Mucosa of descending colon (tissue), 3 donors: Measurements from ENCODE around the gene CREB1. TPM values are rescaled to one million over a fixed set of nuclear protein-coding genes. Genes with fewer than 3 reads are reported as not detected.

Experiments
- ATAC-seq: fragments of 200-7000 bp; cut with Tn5 transposase; one replicate; pipeline ENCODE4 v1.9.1; 2020; ENCODE audit warnings: mild to moderate bottlenecking, moderate library complexity
- DNase-seq, 3 donors: peaks; one replicate each; pipeline ENCODE4 v3.0.0-alpha.2; 2020
- H3K36me3 ChIP-seq: fragments of 200-600 bp; one replicate; pipeline ENCODE4 v1.8.0; 2021; ENCODE audit warnings: low read depth, mild to moderate bottlenecking
- H3K4me1 ChIP-seq: fragments of 200-600 bp; one replicate; pipeline ENCODE4 v1.8.0; 2021; ENCODE audit warnings: low read depth, mild to moderate bottlenecking
- H3K4me3 ChIP-seq: fragments of 200-600 bp; one replicate; pipeline ENCODE4 v1.8.0; 2021; ENCODE audit warnings: mild to moderate bottlenecking
- H3K9me3 ChIP-seq: fragments of 200-600 bp; one replicate; pipeline ENCODE4 v1.8.0; 2021; ENCODE audit warnings: mild to moderate bottlenecking
- intact Hi-C, 2 donors: fragments of 100-400 bp; cut with DNase I in 1 of 2; cut with micrococcal nuclease in 1 of 2; formaldehyde crosslinking; loops; one replicate each; pipeline versions ENCODE4 v1.11.0 to v1.11.1; 2022; cut with DNase I, micrococcal nuclease
- total RNA-seq, 3 donors: library from RNA; stranded (reverse); fragmentation: NEBNext Ultra II Directional in 2 of 3; extraction: Animal tissue kit (Norgen Biotek cat#: 25700) in 2 of 3; gene quantifications; one replicate each; pipeline versions ENCODE4 v1.2.1 to v1.2.4, GENCODE V29; 2021 to 2023
- TF ChIP-seq, protein P1 (sequence below): fragments of 200-600 bp; IDR thresholded peaks from one replicate; pipeline ENCODE4 v1.8.0; 2022; ENCODE audit warnings: antibody characterized with exemption, mild to moderate bottlenecking
- donor health status: DM: no; HTN: no; CAD: no; lungs with moderate emphysema.
- donor health status: DM: no; HTN: no; CAD: no.
- donor health status: DM: no; HTN: yes; CAD: no.

Gene CREB1
- total RNA-seq, 3 donors from 2014 or later: 51.1 to 65.0 (median 53.3) TPM

DNA sequence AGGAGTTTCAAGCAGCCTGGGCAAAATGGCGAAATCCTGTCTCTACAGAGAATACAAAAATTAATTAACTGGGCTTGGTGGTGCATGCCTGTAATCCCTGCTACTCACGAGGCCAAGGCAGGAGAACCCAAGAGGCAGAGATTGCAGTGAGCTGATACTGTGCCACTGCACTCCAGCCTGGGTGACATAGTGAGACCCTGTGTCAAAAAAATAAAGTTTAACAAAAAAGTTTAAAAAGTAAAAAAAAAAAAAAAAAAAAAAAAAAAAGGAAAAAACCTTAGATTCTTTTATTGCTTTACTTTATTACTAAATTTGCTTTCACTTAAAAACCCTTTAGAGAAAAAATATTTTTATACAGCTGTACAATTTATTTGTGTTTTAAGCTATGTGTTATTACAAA is 10.7 kb downstream of the CREB1 start:
- DNase-seq (no peak), ATAC-seq (no peak)
- peaks cover 17% of the 10 kb centered on the region for H3K4me1 ChIP-seq
- no peaks in the 10 kb centered on the region for H3K36me3 ChIP-seq
- no peak overlapping the region for H3K4me3 ChIP-seq
- intact Hi-C loops: no loop called here
- no peaks in the 10 kb centered on the region for H3K9me3 ChIP-seq
- TF ChIP-seq, protein P1, sequence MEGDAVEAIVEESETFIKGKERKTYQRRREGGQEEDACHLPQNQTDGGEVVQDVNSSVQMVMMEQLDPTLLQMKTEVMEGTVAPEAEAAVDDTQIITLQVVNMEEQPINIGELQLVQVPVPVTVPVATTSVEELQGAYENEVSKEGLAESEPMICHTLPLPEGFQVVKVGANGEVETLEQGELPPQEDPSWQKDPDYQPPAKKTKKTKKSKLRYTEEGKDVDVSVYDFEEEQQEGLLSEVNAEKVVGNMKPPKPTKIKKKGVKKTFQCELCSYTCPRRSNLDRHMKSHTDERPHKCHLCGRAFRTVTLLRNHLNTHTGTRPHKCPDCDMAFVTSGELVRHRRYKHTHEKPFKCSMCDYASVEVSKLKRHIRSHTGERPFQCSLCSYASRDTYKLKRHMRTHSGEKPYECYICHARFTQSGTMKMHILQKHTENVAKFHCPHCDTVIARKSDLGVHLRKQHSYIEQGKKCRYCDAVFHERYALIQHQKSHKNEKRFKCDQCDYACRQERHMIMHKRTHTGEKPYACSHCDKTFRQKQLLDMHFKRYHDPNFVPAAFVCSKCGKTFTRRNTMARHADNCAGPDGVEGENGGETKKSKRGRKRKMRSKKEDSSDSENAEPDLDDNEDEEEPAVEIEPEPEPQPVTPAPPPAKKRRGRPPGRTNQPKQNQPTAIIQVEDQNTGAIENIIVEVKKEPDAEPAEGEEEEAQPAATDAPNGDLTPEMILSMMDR: no peak

DNA sequence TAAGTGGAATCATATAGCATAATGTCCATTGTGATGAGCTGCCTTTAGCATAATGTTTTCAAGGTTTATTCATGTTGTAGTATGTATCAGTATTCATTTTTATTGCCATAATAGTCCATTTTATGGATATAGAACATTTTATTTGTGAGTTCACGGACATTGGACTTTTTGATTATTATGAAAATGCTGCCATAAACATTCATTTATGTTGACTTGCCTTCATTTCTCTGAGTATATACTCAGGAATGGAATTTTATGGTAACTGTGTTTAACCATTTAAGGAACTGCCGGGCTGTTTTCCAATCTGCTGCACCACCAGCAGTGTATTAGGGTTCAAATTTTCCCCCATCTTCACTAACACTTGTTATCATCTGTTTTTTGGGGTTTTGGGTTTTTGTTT is 12.2 kb downstream of the CREB1 start:
- H3K36me3 ChIP-seq: no peaks in the 10 kb centered on the region

DNA sequence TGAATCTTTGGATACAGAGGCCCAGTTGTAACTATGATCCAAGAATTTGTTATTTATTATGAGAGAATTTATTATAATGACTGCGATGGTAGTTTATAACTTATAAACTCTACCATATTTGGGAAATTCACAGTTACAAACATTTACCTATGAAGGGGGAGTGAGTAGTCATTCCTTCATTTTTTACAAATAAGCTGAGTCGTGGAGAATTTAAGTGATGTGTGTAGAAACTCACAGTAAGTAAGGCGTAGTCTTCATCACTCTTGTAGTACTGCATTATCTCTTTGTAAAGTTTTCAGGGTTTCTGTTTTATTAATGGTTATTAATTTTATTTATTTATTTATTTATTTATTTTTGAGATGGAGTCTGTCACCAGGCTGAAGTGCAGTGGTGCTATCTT is 13.5 kb downstream of the CREB1 start:
- no peaks in the 10 kb centered on the region for H3K9me3 ChIP-seq
- H3K36me3 ChIP-seq: no peaks in the 10 kb centered on the region
- no peak for ATAC-seq
- no peak for DNase-seq
- H3K4me1 ChIP-seq: peaks cover 15% of the 10 kb centered on the region
- TF ChIP-seq, protein P1: no peak
- intact Hi-C loops: no loop called here
- no peak overlapping the region for H3K4me3 ChIP-seq

More for the DNA sequence above, 12.2 kb downstream of the CREB1 start:
- Histone ChIP-seq H3K4me3 (no peak overlapping the region), H3K4me1 (peaks cover 17% of the 10 kb centered on the region), H3K9me3 (no peaks in the 10 kb centered on the region)
- ATAC-seq: peak; percentile 81
- intact Hi-C loops: no loop called here
- DNase-seq: no peak
- TF ChIP-seq, protein P1: no peak

DNA sequence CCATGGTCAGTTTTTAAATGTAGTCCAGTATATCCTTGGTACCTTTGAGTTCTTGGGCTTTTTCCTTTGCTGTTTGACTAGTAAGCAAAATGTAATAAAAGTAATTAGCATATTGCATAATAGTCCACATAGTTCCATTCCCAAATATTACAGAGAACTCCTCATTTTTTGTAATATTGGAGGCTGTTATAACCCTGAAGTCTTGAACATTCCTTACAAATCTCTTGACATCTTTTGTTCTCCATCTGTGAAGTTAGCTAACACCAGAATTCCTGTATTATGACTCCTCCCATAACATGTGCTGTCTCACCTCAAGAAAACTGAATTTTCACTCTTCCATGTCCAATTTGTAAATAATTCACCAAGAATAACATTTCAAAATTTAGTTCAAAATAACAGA is 17.1 kb downstream of the CREB1 start:
- no peaks in the 10 kb centered on the region for H3K9me3 ChIP-seq
- H3K4me3 ChIP-seq: no peak overlapping the region
- H3K4me1 ChIP-seq: peaks cover 5% of the 10 kb centered on the region
- intact Hi-C loops: no loop called here
- TF ChIP-seq, protein P1: no peak
- no peak for DNase-seq
- ATAC-seq: no peak
- no peaks in the 10 kb centered on the region for H3K36me3 ChIP-seq

DNA sequence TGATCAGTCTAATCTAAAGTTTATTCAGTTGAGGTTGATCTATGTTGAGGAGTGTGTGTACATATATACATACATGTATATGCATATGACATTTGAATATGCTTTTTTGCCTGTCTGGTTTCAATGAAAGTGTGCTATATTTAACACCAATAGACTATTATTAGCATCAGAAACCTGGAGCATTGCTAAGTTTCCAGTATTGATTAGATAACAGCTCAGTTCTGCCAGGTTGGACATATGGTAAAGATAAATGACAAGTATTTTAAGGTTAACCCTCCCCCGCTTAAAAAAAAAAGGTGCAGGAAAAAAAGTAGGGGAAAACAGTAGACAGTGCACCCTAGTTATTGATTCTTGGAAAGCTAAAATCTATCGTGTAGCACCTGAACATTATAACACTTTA is 19.4 kb downstream of the CREB1 start:
- no peak overlapping the region for H3K4me3 ChIP-seq
- DNase-seq (no peak), ATAC-seq (no peak)
- TF ChIP-seq, protein P1: no peak
- H3K36me3 ChIP-seq: no peaks in the 10 kb centered on the region
- H3K4me1 ChIP-seq: no peaks in the 10 kb centered on the region
- no peaks in the 10 kb centered on the region for H3K9me3 ChIP-seq
- intact Hi-C loops: no loop called here

DNA sequence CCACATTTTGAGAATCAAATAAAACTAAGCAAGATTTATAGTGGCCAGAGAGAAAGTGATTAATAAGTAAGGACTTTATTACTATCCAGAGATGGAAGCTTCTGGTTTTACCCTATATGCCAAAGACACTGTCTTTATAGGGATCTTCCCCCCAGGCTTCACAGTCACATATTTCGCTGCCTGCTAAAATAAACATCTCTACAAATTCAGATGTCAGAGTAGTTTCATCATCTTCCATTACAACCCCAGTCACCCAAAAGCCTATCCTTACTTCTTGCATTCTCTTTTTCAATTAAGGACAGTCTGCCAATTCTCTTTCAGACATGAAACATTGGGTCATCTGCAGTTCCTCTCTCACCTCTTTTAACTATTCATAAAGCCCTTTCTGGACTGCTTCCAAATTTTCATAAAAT is 28.3 kb downstream of the CREB1 start:
- no peaks in the 10 kb centered on the region for H3K36me3 ChIP-seq
- H3K9me3 ChIP-seq: no peaks in the 10 kb centered on the region
- no peaks in the 10 kb centered on the region for H3K4me1 ChIP-seq
- ATAC-seq: no peak
- TF ChIP-seq, protein P1: no peak
- intact Hi-C loops: no loop called here
- H3K4me3 ChIP-seq: no peak overlapping the region
- DNase-seq: no peak
